Nucleus accumbens (tissue), 56 donors: ENCODE measurements around the gene PTGER1.
"Not testable (repeated sequence)": the region's sequence is repeated elsewhere in the genome, so short reads cannot be mapped to it uniquely, and the experiment has no call there.

Experiments
- DNase-seq, 56 donors: peaks; one replicate each; lab custom pipeline; 2025; lab: John Stamatoyannopoulos, UW

PTGER1 gene

GRCh38 chr19:14475251-14476073 is at the start of gene PTGER1:
Gene PTGER1 (minus strand): TSS chr19:14475354. CDS start chr19:14474320, 1,034 bp downstream.
- no peak for DNase-seq

GRCh38 chr19:14520543-14520942 is 45.4 kb upstream of the PTGER1 start:
- no peak for DNase-seq

- DNase-seq = peak in 5 of 56 donors; percentile 24 to 70 (median 26)
Measured at GRCh38 chr19:14519860-14520407, 44.8 kb upstream of the PTGER1 start.

- DNase-seq = no peak
Measured at GRCh38 chr19:14519245-14519859, 44.2 kb upstream of the PTGER1 start.

- DNase-seq = peak in 52 of 56 donors; percentile 57 to 100 (median 81)
Measured at GRCh38 chr19:14517840-14518505, 42.8 kb upstream of the PTGER1 start, which contains the start of gene DNAJB1. Gene DNAJB1 (minus strand): TSS chr19:14518397. CDS start chr19:14518349, 48 bp downstream.

- peak in 9 of 56 donors; percentile 38 to 88 (median 63) for DNase-seq
Measured at GRCh38 chr19:14517446-14517839, 42.3 kb upstream of the PTGER1 start.

- DNase-seq = peak in 17 of 56 donors; percentile 11 to 74 (median 33)
Measured at GRCh38 chr19:14516746-14517438, 41.7 kb upstream of the PTGER1 start.

- peak in 3 of 56 donors; percentile 52 to 81 (median 59) for DNase-seq
Measured at GRCh38 chr19:14516048-14516534, 40.9 kb upstream of the PTGER1 start.

GRCh38 chr19:14515501-14516047 is 40.4 kb upstream of the PTGER1 start:
- DNase-seq = peak in 9 of 56 donors; percentile 24 to 84 (median 32)

GRCh38 chr19:14514215-14514863 is 39.2 kb upstream of the PTGER1 start:
- peak in 5 of 56 donors; percentile 60 to 95 (median 68) for DNase-seq

GRCh38 chr19:14512406-14512961 is 37.3 kb upstream of the PTGER1 start:
- no peak for DNase-seq

GRCh38 chr19:14511229-14511593 is 36.1 kb upstream of the PTGER1 start:
- DNase-seq = no peak

- peak in 24 of 56 donors; percentile 6 to 71 (median 31) for DNase-seq
Measured at GRCh38 chr19:14510311-14511228, 35.4 kb upstream of the PTGER1 start.

GRCh38 chr19:14507704-14508542 is 32.8 kb upstream of the PTGER1 start:
- no peak for DNase-seq

GRCh38 chr19:14505488-14506239 is 30.5 kb upstream of the PTGER1 start:
- DNase-seq = peak in 8 of 56 donors; percentile 1 to 35 (median 18)

GRCh38 chr19:14504575-14504974 is 29.4 kb upstream of the PTGER1 start:
- not testable (repeated sequence) for DNase-seq
